GM12865 (cell line): ENCODE results near the gene CPLX4.

Experiments used
- DNase-seq: peaks from one replicate; pipeline ENCODE4 v3.0.0; 2010; ENCODE audit warnings: low read depth
- H3K4me3 ChIP-seq: 2 replicates; pipeline ENCODE4 v1.5.1; 2011; ENCODE audit warnings: mild to moderate bottlenecking, low read depth, low read length, control low read depth
- TF ChIP-seq, protein P1 (sequence below): IDR thresholded peaks from 2 replicates; pipeline ENCODE4 v1.5.1; 2011; ENCODE audit warnings: low read length, control low read depth, low read depth, inconsistent platforms; ENCODE audit not compliant: insufficient read depth; ENCODE audit errors: missing control alignments

CPLX4 gene

DNA sequence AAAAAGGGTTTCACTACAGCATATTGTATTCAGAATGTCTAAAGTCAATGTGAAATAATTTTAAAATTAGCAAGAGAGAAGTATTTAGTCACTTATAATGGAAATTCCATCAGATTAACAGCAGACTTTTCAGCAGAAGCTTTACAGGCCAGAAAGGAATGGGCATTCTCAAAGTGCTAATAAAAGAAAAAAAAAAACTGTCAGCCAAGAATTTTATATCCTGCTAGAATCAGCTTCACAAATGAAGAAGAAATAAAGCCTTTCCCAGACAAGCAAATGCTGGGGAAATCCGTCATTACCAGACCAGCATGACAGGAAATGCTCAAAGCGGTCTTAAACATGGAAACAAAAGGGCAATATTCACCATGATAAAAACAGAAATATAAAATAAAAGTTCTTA is 21.9 kb upstream of the CPLX4 start:
- TF ChIP-seq, protein P1, sequence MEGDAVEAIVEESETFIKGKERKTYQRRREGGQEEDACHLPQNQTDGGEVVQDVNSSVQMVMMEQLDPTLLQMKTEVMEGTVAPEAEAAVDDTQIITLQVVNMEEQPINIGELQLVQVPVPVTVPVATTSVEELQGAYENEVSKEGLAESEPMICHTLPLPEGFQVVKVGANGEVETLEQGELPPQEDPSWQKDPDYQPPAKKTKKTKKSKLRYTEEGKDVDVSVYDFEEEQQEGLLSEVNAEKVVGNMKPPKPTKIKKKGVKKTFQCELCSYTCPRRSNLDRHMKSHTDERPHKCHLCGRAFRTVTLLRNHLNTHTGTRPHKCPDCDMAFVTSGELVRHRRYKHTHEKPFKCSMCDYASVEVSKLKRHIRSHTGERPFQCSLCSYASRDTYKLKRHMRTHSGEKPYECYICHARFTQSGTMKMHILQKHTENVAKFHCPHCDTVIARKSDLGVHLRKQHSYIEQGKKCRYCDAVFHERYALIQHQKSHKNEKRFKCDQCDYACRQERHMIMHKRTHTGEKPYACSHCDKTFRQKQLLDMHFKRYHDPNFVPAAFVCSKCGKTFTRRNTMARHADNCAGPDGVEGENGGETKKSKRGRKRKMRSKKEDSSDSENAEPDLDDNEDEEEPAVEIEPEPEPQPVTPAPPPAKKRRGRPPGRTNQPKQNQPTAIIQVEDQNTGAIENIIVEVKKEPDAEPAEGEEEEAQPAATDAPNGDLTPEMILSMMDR = no peak
- H3K4me3 ChIP-seq = no peak overlapping the region
- no peak for DNase-seq

- DNase-seq = no peak
- TF ChIP-seq, protein P1 = no peak
- H3K4me3 ChIP-seq = no peak overlapping the region
Measured at GRCh38 chr18:59332986-59333385, 14.5 kb upstream of the CPLX4 start.

GRCh38 chr18:59328683-59329082 is 10.2 kb upstream of the CPLX4 start:
- TF ChIP-seq, protein P1 = no peak
- DNase-seq = no peak

DNA sequence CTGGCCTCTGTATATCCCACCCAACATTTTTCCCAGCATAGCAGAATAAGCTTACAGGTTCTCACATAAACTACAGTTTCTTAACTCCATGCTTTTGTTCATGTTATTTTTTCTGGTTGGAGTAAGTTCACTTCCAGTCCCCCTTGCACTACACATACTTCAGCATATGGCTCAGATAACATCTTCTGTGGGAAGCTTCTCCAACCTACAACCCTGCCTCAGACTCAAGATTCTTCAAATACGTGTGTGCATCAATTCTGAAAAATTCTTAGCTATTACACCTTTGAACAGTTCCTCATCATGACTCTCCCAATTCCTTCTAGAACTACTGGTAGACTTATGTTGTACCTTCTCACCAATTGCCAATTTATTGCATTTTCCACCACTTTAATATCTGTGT is 7.5 kb upstream of the CPLX4 start:
- TF ChIP-seq, protein P1 = no peak
- DNase-seq = no peak
- H3K4me3 ChIP-seq = no peak overlapping the region

More at GRCh38 chr18:59328683-59329082, 10.2 kb upstream of the CPLX4 start:
- H3K4me3 ChIP-seq = no peak overlapping the region

DNA sequence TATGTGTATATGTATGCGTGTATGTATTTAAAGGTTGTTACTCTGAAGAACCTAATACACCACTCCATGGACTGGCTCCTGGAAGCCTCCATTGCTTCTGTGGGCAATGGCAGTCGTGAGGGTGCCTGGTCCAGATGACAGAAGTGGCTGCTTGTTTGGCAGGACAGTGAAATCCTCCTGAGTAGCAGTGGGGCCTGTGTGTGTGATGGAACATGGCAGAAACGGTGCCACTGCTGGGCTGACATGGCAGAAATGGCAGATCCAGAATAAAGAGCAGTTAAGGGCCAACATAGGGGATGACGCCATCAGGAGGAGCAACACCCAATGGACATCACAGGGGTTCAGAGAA is 6.1 kb upstream of the CPLX4 start:
- H3K4me3 ChIP-seq = no peak overlapping the region
- no peak for DNase-seq
- TF ChIP-seq, protein P1 = no peak

DNA sequence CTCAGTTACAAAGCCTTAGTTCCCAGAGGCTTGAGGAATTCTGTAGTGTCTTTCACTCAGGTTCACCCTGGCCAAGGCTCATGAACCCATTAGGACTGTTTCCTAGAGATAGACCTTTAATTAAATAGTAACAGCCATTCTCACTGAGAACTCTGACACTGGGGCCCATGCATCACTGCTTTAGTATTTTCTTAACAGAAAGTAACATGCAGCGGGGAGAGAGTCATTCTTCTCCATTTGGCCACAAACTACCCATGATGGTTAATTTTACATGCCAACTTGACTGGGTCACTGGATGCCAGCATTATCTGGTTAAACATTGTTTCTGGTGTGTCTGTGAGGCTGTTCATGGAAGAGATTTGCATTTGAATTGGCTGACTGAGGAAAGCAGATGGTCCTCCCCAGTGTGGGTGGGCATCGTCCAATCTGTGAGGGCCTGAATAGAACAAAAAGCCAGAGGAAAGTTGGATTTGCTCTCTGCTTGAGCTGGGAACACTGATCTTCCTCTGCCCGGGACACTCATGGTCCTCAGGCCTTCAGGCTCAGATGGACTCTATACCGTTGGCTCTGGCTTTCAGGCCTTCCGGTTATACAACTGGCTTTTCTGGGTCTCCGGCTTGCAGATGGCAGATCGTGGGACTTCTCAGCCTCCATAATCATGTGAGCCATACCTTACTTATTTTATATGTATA is 5.6 kb upstream of the CPLX4 start:
- TF ChIP-seq, protein P1 = no peak
- no peak overlapping the region for H3K4me3 ChIP-seq
- no peak for DNase-seq

- no peak overlapping the region for H3K4me3 ChIP-seq
- DNase-seq = no peak
- TF ChIP-seq, protein P1 = no peak
Measured at GRCh38 chr18:59311631-59312030, 6.8 kb downstream of the CPLX4 start.
